AG20443 (cell line): ENCODE data around the gene ACSM5.
"Not testable (repeated sequence)": the region's sequence is repeated elsewhere in the genome, so short reads cannot be mapped to it uniquely, and the experiment has no call there.

ENCODE experiments used
- DNase-seq: peaks from one replicate; pipeline ENCODE4 v3.0.0; 2012; ENCODE audit warnings: low spot score, mixed read lengths

The ACSM5 gene

GRCh38 chr16:20398603-20399002 is 10.7 kb upstream of the ACSM5 start:
- DNase-seq, result no peak

GRCh38 chr16:20399185-20399584 is 10.1 kb upstream of the ACSM5 start:
- DNase-seq, result no peak

GRCh38 chr16:20401066-20401465 is 8.3 kb upstream of the ACSM5 start:
- DNase-seq, result no peak

GRCh38 chr16:20401475-20402016 is 7.8 kb upstream of the ACSM5 start:
- DNase-seq, result no peak

- no peak for DNase-seq
These were observed 6.7 kb upstream of the ACSM5 start for GRCh38 chr16:20402651-20403050.

DNA sequence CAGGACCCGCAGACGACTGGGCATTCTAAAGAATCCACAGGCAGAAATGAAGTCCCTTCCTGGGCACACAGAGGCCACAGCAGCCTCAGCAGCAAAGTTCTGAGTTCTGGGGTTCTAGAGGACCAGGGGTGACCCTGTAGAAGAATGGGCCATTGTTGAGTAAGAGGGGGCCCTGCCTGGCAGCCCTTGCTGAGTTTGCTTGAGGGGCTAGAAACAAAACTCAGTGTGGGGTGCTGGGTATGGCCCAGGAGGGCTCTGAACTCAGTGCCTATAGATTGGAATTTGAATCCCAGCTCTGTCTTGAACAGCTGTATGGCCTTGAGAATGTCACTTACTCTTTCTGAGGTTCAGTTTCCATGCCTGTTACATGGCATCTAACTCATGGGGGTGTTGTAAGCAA is 4.7 kb upstream of the ACSM5 start, which contains the start of gene PDILT:
PDILT (minus strand) TSS at position 101 of the 400 bp plus-strand sequence. CDS start 5,437 bp downstream, outside the sequence.
- DNase-seq, result no peak

DNA sequence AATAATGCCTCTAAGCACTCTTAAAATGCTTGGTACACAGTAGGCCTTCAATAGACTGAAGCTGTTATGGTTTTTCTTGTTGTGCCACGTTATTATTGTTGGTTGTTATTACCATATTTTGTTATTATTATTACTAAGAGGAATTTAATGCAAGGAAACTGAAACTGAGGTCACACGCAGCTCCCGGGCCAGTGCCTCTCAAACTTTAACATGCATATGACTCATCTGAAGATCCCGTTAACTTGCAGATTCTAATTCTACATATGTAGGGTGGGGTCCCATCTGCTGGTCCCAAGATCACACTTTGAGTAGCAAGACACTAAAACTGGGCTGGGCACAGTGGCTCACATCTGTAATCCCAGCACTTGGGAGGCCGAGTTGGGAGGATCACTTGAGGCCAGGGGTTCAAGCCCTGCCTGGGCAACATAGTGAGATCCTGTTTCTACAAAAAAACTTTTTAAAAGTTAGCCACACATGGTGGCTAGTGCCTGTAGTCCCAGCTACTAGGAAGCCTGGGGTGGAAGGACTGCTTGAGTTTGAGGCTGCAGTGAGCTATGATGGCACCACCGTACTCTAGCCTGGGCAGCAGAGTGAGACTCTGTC is 888 bp downstream of the ACSM5 start:
- no peak for DNase-seq

- DNase-seq, result no peak
These were observed 1.7 kb downstream of the ACSM5 start for GRCh38 chr16:20411055-20411454.

- DNase-seq, result no peak
These were observed 6.2 kb downstream of the ACSM5 start for GRCh38 chr16:20415541-20415940.

- not testable (repeated sequence) for DNase-seq
These were observed 9.8 kb downstream of the ACSM5 start for GRCh38 chr16:20419093-20419492.

DNA sequence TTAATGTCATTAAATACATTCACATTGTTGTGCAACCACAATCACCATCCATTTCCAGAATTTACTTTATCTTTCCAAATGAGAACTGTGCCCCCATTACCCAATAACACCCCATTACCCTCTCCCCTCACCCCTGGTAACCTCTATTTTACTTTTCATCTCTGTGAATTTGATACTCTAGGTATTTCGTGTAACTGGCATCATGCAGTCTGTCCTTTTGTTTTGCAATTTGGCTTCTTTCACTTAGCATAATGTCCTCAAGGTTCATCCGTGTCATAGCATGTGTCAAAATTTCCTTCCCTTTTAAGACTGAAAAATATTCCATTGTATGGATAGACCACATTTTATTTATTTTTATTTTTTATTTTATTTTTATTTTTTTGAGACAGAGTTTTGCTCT is 12.4 kb downstream of the ACSM5 start:
- not testable (repeated sequence) for DNase-seq

DNA sequence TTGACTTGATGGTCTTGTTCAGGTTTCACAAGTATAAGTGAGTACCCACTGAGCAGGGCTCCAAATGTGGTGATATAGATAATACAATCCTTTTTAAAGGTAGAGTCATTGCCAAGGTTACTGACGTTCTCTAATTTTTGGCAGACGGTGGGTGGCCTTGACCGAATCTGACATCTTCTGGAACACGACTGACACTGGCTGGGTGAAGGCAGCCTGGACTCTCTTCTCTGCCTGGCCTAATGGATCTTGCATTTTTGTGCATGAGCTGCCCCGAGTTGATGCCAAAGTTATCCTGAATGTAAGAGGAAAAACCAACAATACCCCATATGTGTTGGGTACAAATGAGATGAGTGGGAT is 14.4 kb downstream of the ACSM5 start:
- not testable (repeated sequence) for DNase-seq

GRCh38 chr16:20424129-20424866 is 15.0 kb downstream of the ACSM5 start:
- no peak for DNase-seq

DNA sequence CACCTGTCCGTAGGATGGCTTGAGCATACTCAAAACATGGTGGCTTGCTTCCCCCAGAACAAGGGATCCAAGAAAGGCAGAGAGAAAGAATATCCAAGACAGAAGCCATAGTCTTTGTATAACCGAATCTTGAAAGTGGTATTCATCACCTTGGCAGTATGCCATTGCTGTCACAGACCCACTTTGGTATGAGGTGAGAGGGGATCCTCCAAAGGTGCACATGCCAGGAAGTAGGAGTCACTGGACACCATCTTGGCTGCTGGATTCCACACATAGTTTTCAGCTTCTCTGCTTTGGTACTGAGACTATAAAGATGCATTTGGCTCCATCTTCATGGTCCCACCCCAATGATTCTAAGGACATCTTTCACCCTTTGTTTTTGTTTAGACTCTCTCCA is 18.1 kb downstream of the ACSM5 start:
- DNase-seq, result not testable (repeated sequence)

DNA sequence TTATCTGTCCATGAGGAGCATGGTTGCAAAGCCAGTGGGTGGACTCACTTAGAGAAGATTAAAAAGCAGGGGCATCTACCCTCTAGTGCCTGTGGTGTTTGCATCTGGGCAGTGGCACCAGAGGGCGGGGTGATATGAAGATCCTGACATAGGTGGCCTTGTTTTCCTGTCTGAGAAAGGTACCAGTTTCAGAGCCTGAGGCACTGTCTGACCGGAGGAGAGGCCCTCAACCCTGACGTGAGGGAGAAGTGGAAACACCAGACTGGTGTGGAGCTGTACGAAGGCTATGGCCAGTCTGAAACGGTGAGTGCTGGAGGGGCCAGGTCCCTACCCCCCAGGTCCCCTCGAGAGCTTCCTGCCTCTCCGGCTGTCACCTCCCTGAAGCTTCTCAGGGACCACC is 20.2 kb downstream of the ACSM5 start:
- not testable (repeated sequence) for DNase-seq

- not testable (repeated sequence) for DNase-seq
These were observed 21.1 kb downstream of the ACSM5 start for GRCh38 chr16:20430480-20430879.

- DNase-seq, result no peak
These were observed 21.6 kb downstream of the ACSM5 start for GRCh38 chr16:20430948-20431347.

DNA sequence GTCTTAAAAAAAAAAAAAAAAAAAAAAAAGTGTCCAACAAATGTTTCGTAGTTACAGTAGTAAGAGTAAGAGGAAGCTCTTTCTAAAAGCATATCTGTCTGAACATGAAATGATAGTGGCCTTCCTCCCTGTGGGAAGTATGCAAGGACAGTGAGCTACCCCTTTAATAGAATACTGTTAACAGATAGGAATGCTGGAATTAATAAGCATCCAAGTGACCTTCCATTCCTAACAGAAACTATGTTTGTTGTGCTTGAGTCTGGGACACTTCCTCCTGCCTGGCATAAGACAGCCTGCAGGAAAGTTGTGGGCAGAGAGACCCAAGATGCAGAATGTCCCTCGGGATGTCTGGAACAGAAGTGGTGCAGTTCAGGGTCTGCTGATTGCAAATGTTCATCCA is 29.6 kb downstream of the ACSM5 start:
- DNase-seq, result not testable (repeated sequence)

GRCh38 chr16:20439820-20440231 is 30.5 kb downstream of the ACSM5 start:
- not testable (repeated sequence) for DNase-seq

GRCh38 chr16:20440731-20441130 is 31.4 kb downstream of the ACSM5 start:
- not testable (repeated sequence) for DNase-seq

DNA sequence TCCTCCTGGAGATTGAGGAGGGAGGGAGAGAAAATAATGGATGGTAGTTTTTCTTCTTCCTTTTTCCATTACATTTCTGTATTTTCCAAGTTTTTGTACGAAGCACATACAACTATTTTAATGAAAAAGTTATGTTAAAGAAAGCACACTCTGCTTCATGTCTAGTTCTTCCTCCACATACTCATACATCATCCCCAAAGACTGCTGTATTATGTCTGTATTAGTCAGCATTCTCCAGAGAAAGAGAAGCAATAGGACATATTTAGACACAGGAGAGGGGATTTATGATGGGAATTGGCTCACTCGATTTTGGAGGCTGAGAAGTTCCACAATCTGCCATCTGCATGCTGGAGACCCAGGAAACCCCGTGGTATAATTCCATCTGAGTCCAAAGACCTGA is 31.9 kb downstream of the ACSM5 start:
- no peak for DNase-seq

DNA sequence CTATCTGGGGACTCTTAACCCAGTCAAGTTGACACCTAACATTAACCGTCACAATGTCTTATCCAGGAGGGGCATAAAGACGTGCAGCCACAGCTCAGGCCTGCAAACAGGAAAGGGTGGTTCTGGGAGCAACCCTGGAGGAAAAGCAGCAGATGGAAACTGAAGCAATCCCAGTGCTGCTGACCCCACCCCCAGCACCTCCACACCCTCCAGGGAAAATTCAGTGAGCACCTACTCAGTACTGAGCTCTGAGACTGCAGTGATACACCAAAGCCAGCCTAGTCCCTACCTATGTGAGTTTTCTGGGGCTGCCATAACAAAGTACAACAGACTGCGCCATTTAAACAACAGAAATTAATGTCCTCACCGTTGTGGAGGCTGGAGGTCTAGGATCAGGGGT is 32.5 kb downstream of the ACSM5 start:
- not testable (repeated sequence) for DNase-seq

GRCh38 chr16:20446652-20447393 is 37.5 kb downstream of the ACSM5 start:
- DNase-seq, result not testable (repeated sequence)
